AG09319 (cell line): Measurements from ENCODE around the gene FMN1.

Experiments
- DNase-seq: peaks from one replicate; pipeline ENCODE4 v3.0.0-alpha.2; 2010; ENCODE audit warnings: low read depth; ENCODE audit errors: extremely low read depth
- CTCF ChIP-seq: IDR thresholded peaks from 2 replicates; pipeline ENCODE4 v1.5.1; 2011; ENCODE audit warnings: low read depth, mild to moderate bottlenecking, inconsistent platforms, low read length, moderate library complexity

Gene FMN1

GRCh38 chr15:32794973-32795372 is 399.5 kb downstream of the FMN1 start:
- no peak for TF ChIP-seq CTCF
- DNase-seq = no peak

- DNase-seq = no peak
- TF ChIP-seq CTCF = no peak
Measured at GRCh38 chr15:32792436-32792835, 402.1 kb downstream of the FMN1 start.

- no peak for DNase-seq
- no peak for TF ChIP-seq CTCF
Measured at GRCh38 chr15:32790352-32790999, 404.0 kb downstream of the FMN1 start.

- no peak for DNase-seq
- no peak for TF ChIP-seq CTCF
Measured at GRCh38 chr15:32787949-32788348, 406.6 kb downstream of the FMN1 start.

- no peak for DNase-seq
- no peak for TF ChIP-seq CTCF
Measured at GRCh38 chr15:32786906-32787305, 407.6 kb downstream of the FMN1 start.

GRCh38 chr15:32784581-32784980 is 409.9 kb downstream of the FMN1 start:
- no peak for TF ChIP-seq CTCF
- DNase-seq = no peak

- no peak for TF ChIP-seq CTCF
- no peak for DNase-seq
Measured at GRCh38 chr15:32781781-32782180, 412.7 kb downstream of the FMN1 start.
